Subcutaneous abdominal adipose tissue (tissue), 5 donors: Measurements from ENCODE around the gene CCDC14.
"Not testable (repeated sequence)": the region's sequence is repeated elsewhere in the genome, so short reads cannot be mapped to it uniquely, and the experiment has no call there.

Source experiments
- H3K27ac ChIP-seq: one replicate; pipeline ENCODE4 v1.7.0; 2013; ENCODE audit warnings: low read depth, mild to moderate bottlenecking, inconsistent platforms, low read length, moderate library complexity
- H3K27me3 ChIP-seq, 5 donors: one replicate each; pipeline ENCODE4 v1.7.0; 2013; ENCODE audit warnings: low read length in 5 of 5, inconsistent platforms in 1 of 5; ENCODE audit not compliant: control insufficient read depth in 5 of 5, insufficient read depth in 4 of 5
- H3K36me3 ChIP-seq, 5 donors: one replicate each; pipeline ENCODE4 v1.7.0; 2013; ENCODE audit warnings: low read length in 5 of 5; ENCODE audit not compliant: control insufficient read depth in 5 of 5, insufficient read depth in 5 of 5
- H3K4me1 ChIP-seq, 5 donors: one replicate each; pipeline ENCODE4 v1.7.0; 2013; ENCODE audit warnings: low read length in 5 of 5, mild to moderate bottlenecking in 3 of 5, moderate library complexity in 1 of 5; ENCODE audit not compliant: control insufficient read depth in 5 of 5, insufficient read depth in 5 of 5
- H3K4me3 ChIP-seq, 5 donors: one replicate each; pipeline ENCODE4 v1.7.0; 2013; ENCODE audit warnings: low read length in 5 of 5, low read depth in 1 of 5
- H3K9ac ChIP-seq, 5 donors: one replicate each; pipeline ENCODE4 v1.7.0; 2013; ENCODE audit warnings: low read length in 5 of 5, mild to moderate bottlenecking in 4 of 5, moderate library complexity in 3 of 5
- H3K9me3 ChIP-seq, 5 donors: one replicate each; pipeline ENCODE4 v1.7.0; 2013; ENCODE audit warnings: low read length in 5 of 5; ENCODE audit not compliant: control insufficient read depth in 5 of 5
- donor health status: healthy.
- donor health status: healthy.
- donor health status: healthy.
- donor health status: healthy.
- donor health status: healthy.

Gene CCDC14, protein sequence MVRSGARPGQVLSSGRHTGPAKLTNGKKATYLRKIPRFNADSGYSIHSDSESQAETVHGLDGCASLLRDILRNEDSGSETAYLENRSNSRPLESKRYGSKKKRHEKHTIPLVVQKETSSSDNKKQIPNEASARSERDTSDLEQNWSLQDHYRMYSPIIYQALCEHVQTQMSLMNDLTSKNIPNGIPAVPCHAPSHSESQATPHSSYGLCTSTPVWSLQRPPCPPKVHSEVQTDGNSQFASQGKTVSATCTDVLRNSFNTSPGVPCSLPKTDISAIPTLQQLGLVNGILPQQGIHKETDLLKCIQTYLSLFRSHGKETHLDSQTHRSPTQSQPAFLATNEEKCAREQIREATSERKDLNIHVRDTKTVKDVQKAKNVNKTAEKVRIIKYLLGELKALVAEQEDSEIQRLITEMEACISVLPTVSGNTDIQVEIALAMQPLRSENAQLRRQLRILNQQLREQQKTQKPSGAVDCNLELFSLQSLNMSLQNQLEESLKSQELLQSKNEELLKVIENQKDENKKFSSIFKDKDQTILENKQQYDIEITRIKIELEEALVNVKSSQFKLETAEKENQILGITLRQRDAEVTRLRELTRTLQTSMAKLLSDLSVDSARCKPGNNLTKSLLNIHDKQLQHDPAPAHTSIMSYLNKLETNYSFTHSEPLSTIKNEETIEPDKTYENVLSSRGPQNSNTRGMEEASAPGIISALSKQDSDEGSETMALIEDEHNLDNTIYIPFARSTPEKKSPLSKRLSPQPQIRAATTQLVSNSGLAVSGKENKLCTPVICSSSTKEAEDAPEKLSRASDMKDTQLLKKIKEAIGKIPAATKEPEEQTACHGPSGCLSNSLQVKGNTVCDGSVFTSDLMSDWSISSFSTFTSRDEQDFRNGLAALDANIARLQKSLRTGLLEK

DNA sequence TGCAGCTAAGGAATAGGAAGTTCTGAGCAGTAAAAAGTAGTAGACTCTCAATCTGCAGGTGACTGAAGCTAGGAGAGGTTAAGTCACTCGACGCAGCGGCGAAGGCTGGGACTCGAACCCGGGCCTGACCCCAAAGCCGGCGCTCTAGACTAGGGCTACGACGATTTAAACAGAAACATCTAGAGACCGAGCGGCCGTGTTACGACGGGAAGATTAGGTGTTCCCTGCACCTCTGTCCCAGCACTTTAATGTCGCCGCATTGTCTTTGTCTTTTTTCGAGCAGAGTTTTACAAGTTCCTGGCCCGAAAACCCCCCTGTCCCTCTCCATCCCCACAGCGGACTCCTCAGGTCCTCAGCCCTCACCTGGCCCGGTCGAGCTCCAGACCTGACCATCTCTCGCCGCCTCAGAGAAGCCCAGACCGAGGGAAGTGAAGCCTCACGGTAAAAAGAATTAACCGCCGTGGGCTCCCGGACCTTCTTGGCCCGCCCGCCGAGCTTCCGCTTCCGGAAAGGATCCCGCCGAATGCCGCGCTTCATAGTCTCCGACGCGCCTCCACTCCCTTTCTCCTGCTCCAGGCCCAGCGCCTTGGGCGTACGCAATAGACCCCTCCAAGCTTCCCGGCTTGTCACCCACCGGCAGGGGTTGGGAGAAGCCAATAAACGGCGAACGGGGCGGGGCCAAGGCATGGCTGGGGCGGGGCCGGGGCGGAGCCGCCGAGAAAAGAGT is at the start of gene CCDC14:
Gene CCDC14 (minus strand): TSS at position 449 of the 727 bp plus-strand sequence. CDS start 56 bp downstream, at position 393.
- H3K36me3 ChIP-seq: no peaks in the 10 kb centered on the region
- no peaks in the 10 kb centered on the region for H3K9me3 ChIP-seq
- no peaks in the 10 kb centered on the region for H3K27me3 ChIP-seq
- H3K9ac ChIP-seq: peak within 1 kb of the TSS; percentile 79 to 97 (median 94)
- H3K4me1 ChIP-seq: peaks cover 0 to 17% (median 12%) of the 10 kb centered on the region in 5 donors
- peak within 1 kb of the TSS; percentile 76 for H3K27ac ChIP-seq
- peak within 1 kb of the TSS; percentile 83 to 98 (median 95) for H3K4me3 ChIP-seq

- not testable (repeated sequence) for H3K27ac ChIP-seq, H3K9me3 ChIP-seq, H3K9ac ChIP-seq, H3K4me1 ChIP-seq, H3K4me3 ChIP-seq, H3K36me3 ChIP-seq, H3K27me3 ChIP-seq
These were observed 47.3 kb upstream of the CCDC14 start for GRCh38 chr3:124008321-124008720.

- no peak overlapping the region for H3K4me3 ChIP-seq
- H3K27ac ChIP-seq: no peak overlapping the region
- H3K4me1 ChIP-seq: no peaks in the 10 kb centered on the region
- H3K9me3 ChIP-seq: no peaks in the 10 kb centered on the region
- no peaks in the 10 kb centered on the region for H3K36me3 ChIP-seq
- peaks cover 0 to 4% (median 0%) of the 10 kb centered on the region in 5 donors for H3K27me3 ChIP-seq
- H3K9ac ChIP-seq: no peak overlapping the region
These were observed 46.2 kb upstream of the CCDC14 start for GRCh38 chr3:124007186-124007585.

- not testable (repeated sequence) for H3K4me3 ChIP-seq, H3K36me3 ChIP-seq, H3K4me1 ChIP-seq, H3K9me3 ChIP-seq, H3K27ac ChIP-seq, H3K9ac ChIP-seq, H3K27me3 ChIP-seq
These were observed 41.5 kb upstream of the CCDC14 start for GRCh38 chr3:124002405-124003079.

- H3K9me3 ChIP-seq: peaks cover 5 to 12% (median 7%) of the 10 kb centered on the region in 5 donors
- H3K9ac ChIP-seq, H3K27ac ChIP-seq, H3K4me1 ChIP-seq, H3K27me3 ChIP-seq, H3K4me3 ChIP-seq, H3K36me3 ChIP-seq: not testable (repeated sequence)
These were observed 40.3 kb upstream of the CCDC14 start for GRCh38 chr3:124001366-124001765.

DNA sequence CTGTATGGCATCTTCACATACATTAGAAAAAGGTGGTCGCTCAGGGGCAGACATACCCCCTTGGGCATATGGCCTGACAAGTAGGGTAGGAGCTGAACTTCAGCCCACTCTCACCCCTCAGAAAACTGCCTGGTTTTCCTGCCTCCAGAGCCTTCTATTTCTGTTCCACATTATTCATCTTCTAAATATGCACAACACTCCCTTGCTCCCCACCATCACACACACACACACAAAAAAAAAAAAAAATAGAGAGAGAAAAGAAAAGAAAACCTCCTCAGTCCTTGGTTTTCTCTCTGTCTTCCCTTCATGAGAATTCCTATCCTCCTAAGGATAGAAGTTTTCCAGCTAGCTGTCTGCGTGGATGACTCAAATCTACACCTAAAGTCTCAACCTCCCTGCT is 36.5 kb upstream of the CCDC14 start:
- Histone ChIP-seq H3K4me1 (no peaks in the 10 kb centered on the region), H3K27ac (no peak overlapping the region), H3K27me3 (peaks cover 0 to 5% (median 0%) of the 10 kb centered on the region in 5 donors), H3K9ac (no peak overlapping the region), H3K36me3 (no peaks in the 10 kb centered on the region), H3K9me3 (peaks cover 5 to 17% (median 7%) of the 10 kb centered on the region in 5 donors), H3K4me3 (no peak overlapping the region)

GRCh38 chr3:123993818-123994217 is 32.8 kb upstream of the CCDC14 start:
- H3K9ac ChIP-seq: no peak overlapping the region
- no peak overlapping the region for H3K27ac ChIP-seq
- peaks cover 0 to 8% (median 0%) of the 10 kb centered on the region in 5 donors for H3K27me3 ChIP-seq
- H3K9me3 ChIP-seq: peaks cover 5 to 17% (median 7%) of the 10 kb centered on the region in 5 donors
- no peaks in the 10 kb centered on the region for H3K4me1 ChIP-seq
- H3K4me3 ChIP-seq: no peak overlapping the region
- no peaks in the 10 kb centered on the region for H3K36me3 ChIP-seq

DNA sequence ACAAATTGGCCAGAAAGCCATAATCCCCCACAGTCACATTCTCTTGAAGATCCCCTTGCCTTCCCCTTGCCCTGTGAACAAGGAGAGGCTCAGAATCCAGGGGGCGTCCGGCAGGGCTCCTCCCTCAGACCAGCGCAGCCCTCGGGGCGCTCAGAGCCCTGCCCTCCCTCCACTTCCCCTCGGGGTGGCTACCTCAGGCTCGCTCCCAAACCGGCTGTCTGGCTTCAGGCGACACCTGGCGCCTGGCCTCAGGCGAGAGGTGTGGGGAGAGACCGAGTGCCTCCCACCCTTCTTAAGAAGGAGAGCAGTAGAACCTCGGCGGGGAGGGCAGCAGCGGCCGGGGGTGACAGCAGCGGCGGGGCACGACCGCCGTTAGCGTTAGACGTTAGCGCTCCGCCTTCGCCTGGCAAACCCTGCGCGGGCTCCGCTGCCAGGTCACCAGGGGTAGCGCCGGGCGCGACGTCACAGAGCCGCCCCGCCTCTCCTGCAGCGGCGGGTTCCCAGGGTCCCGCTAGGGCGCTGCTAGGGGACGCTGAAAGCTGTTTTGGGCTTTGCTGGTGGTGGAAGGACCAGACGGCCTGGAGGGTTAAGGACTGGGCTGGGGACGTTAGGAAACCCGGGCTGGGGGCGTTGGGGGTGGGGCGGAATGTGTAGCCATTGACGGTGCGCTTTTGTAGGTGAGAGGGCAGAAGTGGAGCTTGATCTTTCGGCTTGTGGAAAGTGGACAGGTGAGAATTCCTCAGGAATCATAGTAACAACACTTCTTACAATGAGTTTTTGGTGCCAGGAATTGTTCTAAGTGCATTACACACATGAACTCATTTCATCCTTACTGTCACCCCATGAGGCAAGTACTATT is 30.9 kb upstream of the CCDC14 start, which contains the start of gene ROPN1:
Gene ROPN1 (minus strand): TSS at position 395 of the 859 bp plus-strand sequence. CDS start 11,643 bp downstream, outside the sequence.
- not testable (repeated sequence) for H3K36me3 ChIP-seq, H3K4me1 ChIP-seq, H3K27me3 ChIP-seq, H3K9ac ChIP-seq, H3K27ac ChIP-seq, H3K4me3 ChIP-seq
- H3K9me3 ChIP-seq: peaks cover 4 to 11% (median 5%) of the 10 kb centered on the region in 5 donors

DNA sequence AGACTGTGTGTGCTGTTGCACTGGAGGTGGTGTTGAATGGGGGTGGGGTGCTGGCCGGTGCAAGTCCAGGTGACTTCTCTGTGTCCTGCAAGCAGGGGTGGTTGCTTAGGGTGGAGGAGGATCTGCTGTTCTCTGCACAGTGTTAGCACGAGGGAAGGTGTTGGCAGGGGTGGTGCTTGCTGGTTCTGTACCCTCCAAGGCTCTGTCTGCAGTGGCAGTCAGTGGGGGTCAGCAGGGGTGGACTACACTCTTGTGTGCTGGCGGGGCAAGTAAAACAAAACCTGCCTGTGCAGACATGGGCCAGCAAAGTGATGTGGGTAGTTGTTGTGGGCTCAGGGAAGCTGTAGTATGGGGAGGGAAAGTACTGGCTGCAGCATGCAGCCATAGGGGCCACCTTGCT is 25.4 kb upstream of the CCDC14 start:
- Histone ChIP-seq H3K9ac (no peak overlapping the region), H3K27me3 (peaks cover 0 to 8% (median 2%) of the 10 kb centered on the region in 5 donors), H3K4me1 (no peaks in the 10 kb centered on the region), H3K36me3 (no peaks in the 10 kb centered on the region), H3K27ac (no peak overlapping the region), H3K4me3 (no peak overlapping the region), H3K9me3 (peaks cover 0 to 2% (median 0%) of the 10 kb centered on the region in 5 donors)
